Lower leg skin (tissue), 4 donors: Measurements from ENCODE around the gene ISL2. TPM values are rescaled to one million over a fixed set of nuclear protein-coding genes. Genes with fewer than 3 reads are reported as not detected.

ENCODE experiments used
- DNase-seq, 2 donors: peaks; one replicate each; pipeline ENCODE4 v3.0.0-alpha.2; 2019; ENCODE audit warnings: low spot score in 2 of 2
- H3K4me3 ChIP-seq: fragments of 200-600 bp; sonication (generic); 2 replicates; pipeline ENCODE4 v1.5.1; 2017; ENCODE audit warnings: mild to moderate bottlenecking, low read depth; ENCODE audit not compliant: poor library complexity, severe bottlenecking
- CTCF ChIP-seq, 3 donors: fragments of 450-650 bp; IDR thresholded peaks; one replicate each; pipeline ENCODE4 v1.5.1; 2016; ENCODE audit warnings: antibody characterized with exemption in 3 of 3, mild to moderate bottlenecking in 3 of 3, moderate library complexity in 2 of 3
- POLR2A ChIP-seq, 2 donors: fragments of 450-650 bp; IDR thresholded peaks; one replicate each; pipeline ENCODE4 v1.6.1; 2016 to 2017; ENCODE audit warnings: antibody characterized with exemption in 2 of 2, mild to moderate bottlenecking in 1 of 2, moderate library complexity in 1 of 2
- WGBS, 2 donors: methylation state at CpG; one replicate each; pipeline ENCODE4 v1.1.5; 2018; 5-methylcytosine and 5-hydroxymethylcytosine counted together
- intact Hi-C: fragments of 100-400 bp; cut with DNase I; formaldehyde crosslinking; loops from one replicate; pipeline ENCODE4 v1.15.0; 2023; ENCODE audit warnings: low total_unique reads
- total RNA-seq, 4 donors: library from RNA; depleted of rRNA; stranded (reverse); fragments of >200 nt; gene quantifications; one replicate each; pipeline ENCODE4 v1.1.0, GENCODE V29; 2016

Gene ISL2
- total RNA-seq, 4 donors from 2014 or later, result not detected

DNA sequence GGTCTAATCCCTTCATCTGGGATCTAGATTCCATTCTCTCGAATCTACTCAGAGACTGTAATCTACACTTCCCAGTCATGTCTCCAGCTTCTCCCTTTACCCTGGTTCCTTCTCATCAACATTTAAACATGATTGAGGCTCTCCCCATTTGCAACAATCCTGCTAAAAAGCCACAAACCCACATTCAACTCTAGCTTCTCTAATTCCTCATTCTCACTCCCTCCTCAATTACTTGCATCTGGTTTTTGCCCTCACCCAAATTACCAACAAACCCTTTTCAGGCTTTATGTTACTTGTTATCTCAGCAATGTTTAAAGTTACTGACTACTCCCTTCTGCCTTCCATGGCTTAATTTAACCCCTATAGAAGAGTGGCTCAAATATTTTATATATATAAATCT, 36.8 kb upstream of the ISL2 start:
- TF ChIP-seq POLR2A (IDR thresholded peaks at IDR 0.05) (no peak), CTCF (IDR thresholded peaks at IDR 0.05) (no peak)
- intact Hi-C loops, result no loop called here
- WGBS, 2 donors, result 84 to 87% methylated on average over 1 of the region's 1 CpG
- DNase-seq, result no peak
- no peak overlapping the region for H3K4me3 ChIP-seq

DNA sequence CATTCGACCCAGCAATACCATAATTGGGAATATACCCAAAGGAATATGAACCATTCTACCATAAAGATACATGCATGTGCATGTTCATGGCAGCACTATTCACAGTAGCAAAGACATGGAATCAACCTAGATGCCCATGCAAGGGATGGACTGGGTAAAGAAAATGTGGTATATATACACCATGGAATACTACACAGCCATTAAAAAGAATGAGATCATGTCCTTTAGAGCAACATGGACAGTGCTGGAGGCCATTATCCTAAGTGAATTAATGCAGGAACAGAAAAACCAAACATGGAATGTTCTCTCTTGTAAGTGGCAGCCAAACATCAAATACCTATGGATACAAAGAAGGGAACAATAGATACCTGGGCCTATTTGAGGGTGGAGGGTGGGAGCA, 32.7 kb upstream of the ISL2 start:
- H3K4me3 ChIP-seq, result no peak overlapping the region
- WGBS, 2 donors, result 73 to 100% methylated on average over 1 of the region's 1 CpG
- TF ChIP-seq POLR2A (IDR thresholded peaks at IDR 0.05) (no peak), CTCF (IDR thresholded peaks at IDR 0.05) (no peak)
- DNase-seq, result no peak
- intact Hi-C loops, result no loop called here

GRCh38 chr15:76309601-76310330, 26.8 kb upstream of the ISL2 start:
- no peak for DNase-seq
- intact Hi-C loops, result no loop called here
- TF ChIP-seq POLR2A (IDR thresholded peaks at IDR 0.05) (no peak), CTCF (IDR thresholded peaks at IDR 0.05) (no peak)
- no peak overlapping the region for H3K4me3 ChIP-seq
- 70 to 74% methylated on average over 13 of the region's 13 CpGs for WGBS, 2 donors

GRCh38 chr15:76310475-76311099, 26.0 kb upstream of the ISL2 start:
- DNase-seq, result no peak
- TF ChIP-seq CTCF (IDR thresholded peaks at IDR 0.05) (no peak), POLR2A (IDR thresholded peaks at IDR 0.05) (no peak)
- peak overlapping the region; percentile 85 for H3K4me3 ChIP-seq
- intact Hi-C loops, result no loop called here
- 0% methylated on average over 16 of the region's 16 CpGs for WGBS, 2 donors

DNA sequence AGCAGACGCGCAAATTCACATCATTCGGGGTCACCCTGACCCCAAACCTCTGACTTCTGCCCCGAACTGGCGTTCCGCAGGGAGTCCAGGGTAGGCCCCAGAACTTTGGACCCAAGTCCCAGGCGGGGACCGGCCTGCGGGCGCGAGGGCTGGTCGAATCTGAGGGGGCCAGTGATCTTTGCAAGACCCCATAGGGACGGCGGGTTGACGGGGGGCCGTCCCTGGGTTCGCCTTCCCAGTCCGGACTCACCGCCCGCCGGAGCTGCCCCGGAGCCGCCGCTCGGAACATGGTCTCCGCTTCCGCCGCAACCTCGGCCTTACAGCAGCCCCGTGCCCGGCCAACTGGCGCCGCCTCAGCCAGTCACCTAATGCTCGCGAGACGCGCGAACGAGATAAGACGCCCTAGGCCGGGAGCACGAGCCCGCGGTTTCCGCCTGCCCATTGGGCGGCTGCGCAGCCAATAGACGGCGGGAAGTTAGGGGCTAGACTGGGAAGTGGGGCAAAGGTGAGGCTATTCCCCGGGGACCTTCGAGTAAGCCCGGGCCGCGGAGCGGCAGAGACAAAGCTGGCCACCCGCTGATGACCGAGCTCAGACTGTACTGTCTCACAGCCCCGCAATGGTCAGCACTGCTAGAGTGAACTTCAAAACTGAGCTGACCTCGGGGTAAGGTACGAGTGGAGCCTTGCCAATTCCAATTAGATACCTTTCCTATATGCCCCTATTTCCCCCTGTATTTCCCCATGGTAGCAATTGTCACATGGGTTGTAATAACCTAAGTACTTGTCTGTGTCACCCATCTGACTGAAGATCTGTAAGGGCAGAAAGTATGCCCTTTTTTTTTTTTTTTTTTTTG, 25.2 kb upstream of the ISL2 start, which contains the start of gene ETFA:
TSS of gene ETFA (minus strand) at position 370 of the 854 bp plus-strand sequence. CDS start at position 289, 81 bp downstream.
- peak; percentile 94 to 99 for DNase-seq
- peak within 1 kb of the TSS; percentile 85 for H3K4me3 ChIP-seq
- TF ChIP-seq CTCF (IDR thresholded peaks at IDR 0.05) (peak in 1 of 3 donors; percentile 5), POLR2A (IDR thresholded peaks at IDR 0.05) (no peak)
- 1 to 3% methylated on average over 17 to 46 of the region's 60 CpGs for WGBS, 2 donors
- intact Hi-C loops, result no loop called here
